IMR-90 (cell line): Measurements from ENCODE around the gene PYGL. TPM values are rescaled to one million over a fixed set of nuclear protein-coding genes. Genes with fewer than 3 reads are reported as not detected.

ENCODE experiments used
- ATAC-seq: fragments of 200-7000 bp; cut with Tn5 transposase; 2 replicates; pipeline ENCODE4 v1.9.1; 2020; ENCODE audit warnings: low read depth, mild to moderate bottlenecking, moderate library complexity
- BruUV-seq: library from RNA; stranded (reverse); fragments of 400-500 nt; replicated peaks from 2 replicates; lab custom pipeline; 2021; lab: Mats Ljungman, UMichigan
- CTCF ChIA-PET: fragments of 300-600 bp; formaldehyde crosslinking; extraction: SDS; loops from one replicate; lab custom pipeline; 2021; ENCODE audit warnings: antibody characterized with exemption; lab: Yijun Ruan, JAX
- POLR2A ChIA-PET: fragments of 300-600 bp; sonication (Branson Sonifier 250); formaldehyde crosslinking; loops from one replicate; lab custom pipeline; 2022; ENCODE audit warnings: antibody characterized with exemption; ENCODE audit not compliant: unreplicated experiment; lab: Charles Lee
- DNase-seq: peaks from one replicate; pipeline ENCODE4 v3.0.0; 2013
- H2AFZ ChIP-seq: replicated peaks from 2 replicates; pipeline ENCODE3; 2013; ENCODE audit warnings: low read length, mild to moderate bottlenecking; ENCODE audit not compliant: poor library complexity
- H2AK5ac ChIP-seq: 2 replicates; pipeline ENCODE4 v1.6.1; 2013; ENCODE audit warnings: low read depth, low read length, inconsistent platforms
- H2AK9ac ChIP-seq: replicated peaks from 2 replicates; pipeline ENCODE3; 2013; ENCODE audit warnings: mild to moderate bottlenecking, low read depth, low read length, moderate library complexity; ENCODE audit not compliant: poor library complexity
- H2BK120ac ChIP-seq: 2 replicates; pipeline ENCODE4 v1.6.1; 2013; ENCODE audit warnings: low read depth, low read length, inconsistent platforms
- H2BK15ac ChIP-seq: 3 replicates; pipeline ENCODE4 v1.6.1; 2013; ENCODE audit warnings: low read depth, low read length, inconsistent platforms
- H2BK20ac ChIP-seq: 2 replicates; pipeline ENCODE4 v1.6.1; 2013; ENCODE audit warnings: low read depth, mild to moderate bottlenecking, inconsistent platforms, low read length, moderate library complexity
- H2BK5ac ChIP-seq: 2 replicates; pipeline ENCODE4 v1.6.1; 2013; ENCODE audit warnings: mild to moderate bottlenecking, low read depth, low read length, inconsistent platforms; ENCODE audit not compliant: poor library complexity, severe bottlenecking
- H3K14ac ChIP-seq: replicated peaks from 2 replicates; pipeline ENCODE4 v1.6.1; 2013; ENCODE audit warnings: low read depth, low read length, inconsistent platforms
- H3K18ac ChIP-seq: 2 replicates; pipeline ENCODE4 v1.6.1; 2013; ENCODE audit warnings: low read depth, low read length, control low read depth
- H3K23ac ChIP-seq: 2 replicates; pipeline ENCODE4 v1.6.1; 2013; ENCODE audit warnings: low read depth, low read length, inconsistent platforms
- H3K27ac ChIP-seq: 2 replicates; pipeline ENCODE4 v1.5.1; 2013; ENCODE audit warnings: mild to moderate bottlenecking, control low read depth, low read length; ENCODE audit not compliant: insufficient read depth
- H3K27me3 ChIP-seq: 2 replicates; pipeline ENCODE4 v1.6.1; 2013; ENCODE audit warnings: low read length; ENCODE audit not compliant: control insufficient read depth, insufficient read depth
- H3K36me3 ChIP-seq: 2 replicates; pipeline ENCODE4 v1.6.1; 2013; ENCODE audit warnings: low read length, mixed read lengths; ENCODE audit not compliant: control insufficient read depth, insufficient read depth
- H3K4ac ChIP-seq: 2 replicates; pipeline ENCODE4 v1.6.1; 2013; ENCODE audit warnings: low read depth, low read length, inconsistent platforms
- H3K4me1 ChIP-seq: 2 replicates; pipeline ENCODE4 v1.6.1; 2013; ENCODE audit warnings: low read length, mixed read lengths; ENCODE audit not compliant: control insufficient read depth, insufficient read depth
- H3K4me2 ChIP-seq: 2 replicates; pipeline ENCODE4 v1.6.1; 2013; ENCODE audit warnings: low read depth, mild to moderate bottlenecking, control low read depth, low read length, moderate library complexity
- H3K4me3 ChIP-seq: 2 replicates; pipeline ENCODE4 v1.5.1; 2013; ENCODE audit warnings: low read depth, mild to moderate bottlenecking, control low read depth, low read length, moderate library complexity; ENCODE audit not compliant: insufficient read depth
- H3K56ac ChIP-seq: 2 replicates; pipeline ENCODE4 v1.6.1; 2013; ENCODE audit warnings: low read length, inconsistent platforms; ENCODE audit not compliant: insufficient read depth; ENCODE audit errors: extremely low read depth
- H3K79me1 ChIP-seq, 2 experiments: 2 replicates each; pipeline ENCODE4 v1.6.1; 2013; ENCODE audit warnings: low read length in 2 of 2, inconsistent platforms in 1 of 2, low read depth in 1 of 2
- H3K9ac ChIP-seq: 2 replicates; pipeline ENCODE4 v1.6.1; 2013; ENCODE audit warnings: low read depth, low read length, control low read depth
- H3K9me1 ChIP-seq: 2 replicates; pipeline ENCODE4 v1.6.1; 2013; ENCODE audit warnings: low read length, inconsistent platforms; ENCODE audit not compliant: insufficient read depth
- H3K9me3 ChIP-seq: 2 replicates; pipeline ENCODE4 v1.6.1; 2013; ENCODE audit warnings: low read length; ENCODE audit not compliant: control insufficient read depth, insufficient read depth
- H4K20me1 ChIP-seq: 2 replicates; pipeline ENCODE4 v1.6.1; 2013; ENCODE audit warnings: low read length, inconsistent platforms; ENCODE audit not compliant: insufficient read depth
- H4K5ac ChIP-seq: 2 replicates; pipeline ENCODE4 v1.6.1; 2013; ENCODE audit warnings: mild to moderate bottlenecking, low read depth, low read length, control low read depth
- H4K8ac ChIP-seq, 2 experiments: 2 replicates each; pipeline ENCODE4 v1.6.1; 2013; ENCODE audit warnings: low read depth in 2 of 2, low read length in 2 of 2, control low read depth in 1 of 2, inconsistent platforms in 1 of 2
- H4K91ac ChIP-seq: 2 replicates; pipeline ENCODE4 v1.6.1; 2013; ENCODE audit warnings: low read depth, low read length, inconsistent platforms; ENCODE audit not compliant: insufficient read depth
- RAD21 ChIP-seq: IDR thresholded peaks from 2 replicates; pipeline ENCODE4 v1.6.1; 2012; ENCODE audit warnings: low read length, improper control_type of control experiment
- WGBS, 2 experiments: methylation state at CpG; one replicate each; pipeline versions ENCODE4 v1.1.5 to v1.1.7; 2013; ENCODE audit warnings: missing lambda C conversion rate in 2 of 2; ENCODE audit not compliant: insufficient read length in 1 of 2; ENCODE audit errors: extremely low coverage in 2 of 2; 5-methylcytosine and 5-hydroxymethylcytosine counted together
- dilution Hi-C: fragments of 300-500 bp; cut with HindIII; formaldehyde crosslinking; loops from one replicate; pipeline ENCODE4 v1.14.3; 2018; ENCODE audit warnings: low sequenced_read_pairs; ENCODE audit not compliant: unreplicated experiment
- in situ Hi-C: fragments of 300-500 bp; cut with MboI; formaldehyde crosslinking; loops from 3 replicates; pipeline ENCODE4 v1.14.3; 2019; ENCODE audit warnings: low sequenced_read_pairs, inconsistent platforms, mixed read lengths
- intact Hi-C: fragments of 100-400 bp; cut with micrococcal nuclease; formaldehyde crosslinking; loops from 2 replicates; pipeline ENCODE4 v1.10.0; 2022
- polyA plus RNA-seq, 3 experiments: library from polyadenylated mRNA; depleted of rRNA; stranded (reverse); fragments of >200 nt; gene quantifications; 2 replicates each; pipeline ENCODE4 v1.2.3, GENCODE V29; 2012; ENCODE audit warnings: low replicate concordance in 1 of 3
- total RNA-seq: library from RNA; depleted of rRNA; stranded (reverse); fragments of >200 nt; gene quantifications from 2 replicates; pipeline ENCODE4 v1.2.3, GENCODE V29; 2012
- TF ChIP-seq, protein P1 (sequence below): fragments of 150-350 bp; IDR thresholded peaks from 2 replicates; pipeline ENCODE4 v1.6.1; 2017; ENCODE audit warnings: mild to moderate bottlenecking, antibody characterized with exemption, low read length, low read depth

PYGL gene
- total and polyA plus RNA-seq, 2 of the 4 experiments (the other 2 are of a cell fraction), result 52.3 to 70.4 TPM

DNA sequence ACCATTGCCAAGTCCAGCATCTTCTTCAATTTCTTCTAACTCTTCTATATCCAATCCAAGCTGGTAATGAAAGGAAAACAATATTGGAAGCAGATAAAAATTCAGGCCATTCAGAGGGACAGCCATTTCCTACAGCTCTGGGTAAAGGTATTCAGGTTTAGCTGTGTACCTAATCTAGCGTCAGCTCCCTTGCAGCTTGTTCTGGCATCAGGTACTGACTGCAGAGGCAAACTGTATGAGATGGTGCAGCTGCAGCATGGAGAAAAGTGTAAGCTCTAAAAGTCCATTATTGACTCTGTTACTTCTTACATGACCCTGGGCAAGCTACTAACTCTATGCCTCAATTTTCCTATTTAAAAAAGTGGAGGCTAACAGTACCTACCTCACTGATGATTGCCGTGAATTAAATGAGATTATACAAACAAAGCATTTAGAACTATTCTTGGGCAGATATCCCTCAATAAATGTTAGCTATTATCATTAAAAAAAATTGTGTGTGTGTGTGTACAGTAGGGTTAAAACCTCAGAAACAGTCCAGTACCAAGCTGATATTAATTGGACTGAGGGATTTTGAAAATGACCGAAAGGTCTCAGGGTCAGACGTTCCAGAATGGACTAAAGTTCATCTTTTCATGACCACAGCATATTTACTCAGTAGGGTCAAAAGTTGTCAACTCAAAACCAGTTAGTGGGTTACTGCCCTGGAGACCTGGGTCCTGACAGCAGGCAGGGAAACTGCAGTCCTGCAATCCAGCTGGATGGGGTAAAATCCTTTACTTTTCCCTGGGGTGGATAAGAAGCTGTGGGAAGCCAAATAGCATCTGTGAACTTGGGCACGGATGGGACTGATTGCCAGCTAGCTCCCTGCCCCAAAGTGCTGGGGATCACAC is 8.9 kb downstream of the PYGL start:
- no peak overlapping the region for H2BK120ac ChIP-seq
- no peak overlapping the region for H2AFZ ChIP-seq
- no peak overlapping the region for H3K4ac ChIP-seq
- H3K4me3 ChIP-seq, result no peak overlapping the region
- H4K8ac ChIP-seq, result no peak overlapping the region
- ChIA-PET CTCF (no interaction called here), POLR2A (no interaction called here)
- no peak for DNase-seq
- H4K91ac ChIP-seq, result no peak overlapping the region
- H3K18ac ChIP-seq, result no peak overlapping the region
- BruUV-seq, result no TSS peak
- H2BK20ac ChIP-seq, result no peak overlapping the region
- ATAC-seq, result no peak
- in situ Hi-C loops (no loop called here), dilution Hi-C loops (no loop called here), intact Hi-C loops (loop anchor here (10.0 kb wide), 1 partner anchor 281 kb away; no protein-coding TSS in a partner anchor)
- no peak overlapping the region for H3K4me2 ChIP-seq
- H3K14ac ChIP-seq, result no peak overlapping the region
- no peak overlapping the region for H3K27ac ChIP-seq
- no peak overlapping the region for H3K23ac ChIP-seq
- H3K9me1 ChIP-seq, result peaks cover 15% of the 10 kb centered on the region
- no peak overlapping the region for H4K5ac ChIP-seq
- H2AK5ac ChIP-seq, result no peak overlapping the region
- H3K56ac ChIP-seq, result no peak overlapping the region
- peaks cover 7 to 11% of the 10 kb centered on the region in 2 experiments; a peak in 3 of 4 replicates for H3K79me1 ChIP-seq
- no peaks in the 10 kb centered on the region for H3K9me3 ChIP-seq
- no peak overlapping the region for H2AK9ac ChIP-seq
- no peaks in the 10 kb centered on the region for H3K27me3 ChIP-seq
- no peaks in the 10 kb centered on the region; the same call in 1 of the 2 replicates for H4K20me1 ChIP-seq
- TF ChIP-seq, protein P1, sequence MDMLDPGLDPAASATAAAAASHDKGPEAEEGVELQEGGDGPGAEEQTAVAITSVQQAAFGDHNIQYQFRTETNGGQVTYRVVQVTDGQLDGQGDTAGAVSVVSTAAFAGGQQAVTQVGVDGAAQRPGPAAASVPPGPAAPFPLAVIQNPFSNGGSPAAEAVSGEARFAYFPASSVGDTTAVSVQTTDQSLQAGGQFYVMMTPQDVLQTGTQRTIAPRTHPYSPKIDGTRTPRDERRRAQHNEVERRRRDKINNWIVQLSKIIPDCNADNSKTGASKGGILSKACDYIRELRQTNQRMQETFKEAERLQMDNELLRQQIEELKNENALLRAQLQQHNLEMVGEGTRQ, result no peak
- TF ChIP-seq RAD21, result no peak
- H2BK15ac ChIP-seq, result no peak overlapping the region
- H3K4me1 ChIP-seq, result peaks cover 3% of the 10 kb centered on the region; the same call in 1 of the 2 replicates
- peaks cover 16% of the 10 kb centered on the region for H3K36me3 ChIP-seq
- H3K9ac ChIP-seq, result no peak overlapping the region
- H2BK5ac ChIP-seq, result no peak overlapping the region
- no CpG with 5 or more reads among the region's 5 CpGs for WGBS, 2 experiments
